GM12874 (cell line): Measurements from ENCODE around the gene FGF1.

Experiments
- TF ChIP-seq, protein P1 (sequence below): IDR thresholded peaks from 2 replicates; pipeline ENCODE4 v1.5.1; 2011; ENCODE audit warnings: low read depth, mild to moderate bottlenecking, control low read depth, low read length, moderate library complexity; ENCODE audit not compliant: insufficient read depth

FGF1 gene

DNA sequence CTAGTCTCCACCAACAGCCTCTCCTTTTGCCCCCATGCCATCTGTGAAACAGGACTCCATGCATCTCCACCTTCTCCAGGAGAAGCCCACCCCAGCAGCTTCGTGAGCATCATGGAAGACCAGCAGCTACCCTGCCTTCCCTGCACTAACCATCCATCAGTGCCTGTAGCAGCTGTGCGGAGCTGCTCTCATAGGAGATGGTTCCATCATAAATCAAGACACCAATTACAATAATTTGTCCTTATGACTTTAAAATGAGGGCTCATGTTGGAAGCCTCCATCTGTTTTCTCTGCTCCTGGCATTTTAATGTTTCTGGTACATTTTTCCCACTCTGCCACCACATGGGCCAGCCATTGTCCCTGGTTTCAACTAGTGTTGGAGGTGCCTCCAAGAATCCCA lies 69.9 kb downstream of the FGF1 start:
- TF ChIP-seq, protein P1, sequence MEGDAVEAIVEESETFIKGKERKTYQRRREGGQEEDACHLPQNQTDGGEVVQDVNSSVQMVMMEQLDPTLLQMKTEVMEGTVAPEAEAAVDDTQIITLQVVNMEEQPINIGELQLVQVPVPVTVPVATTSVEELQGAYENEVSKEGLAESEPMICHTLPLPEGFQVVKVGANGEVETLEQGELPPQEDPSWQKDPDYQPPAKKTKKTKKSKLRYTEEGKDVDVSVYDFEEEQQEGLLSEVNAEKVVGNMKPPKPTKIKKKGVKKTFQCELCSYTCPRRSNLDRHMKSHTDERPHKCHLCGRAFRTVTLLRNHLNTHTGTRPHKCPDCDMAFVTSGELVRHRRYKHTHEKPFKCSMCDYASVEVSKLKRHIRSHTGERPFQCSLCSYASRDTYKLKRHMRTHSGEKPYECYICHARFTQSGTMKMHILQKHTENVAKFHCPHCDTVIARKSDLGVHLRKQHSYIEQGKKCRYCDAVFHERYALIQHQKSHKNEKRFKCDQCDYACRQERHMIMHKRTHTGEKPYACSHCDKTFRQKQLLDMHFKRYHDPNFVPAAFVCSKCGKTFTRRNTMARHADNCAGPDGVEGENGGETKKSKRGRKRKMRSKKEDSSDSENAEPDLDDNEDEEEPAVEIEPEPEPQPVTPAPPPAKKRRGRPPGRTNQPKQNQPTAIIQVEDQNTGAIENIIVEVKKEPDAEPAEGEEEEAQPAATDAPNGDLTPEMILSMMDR: no peak

DNA sequence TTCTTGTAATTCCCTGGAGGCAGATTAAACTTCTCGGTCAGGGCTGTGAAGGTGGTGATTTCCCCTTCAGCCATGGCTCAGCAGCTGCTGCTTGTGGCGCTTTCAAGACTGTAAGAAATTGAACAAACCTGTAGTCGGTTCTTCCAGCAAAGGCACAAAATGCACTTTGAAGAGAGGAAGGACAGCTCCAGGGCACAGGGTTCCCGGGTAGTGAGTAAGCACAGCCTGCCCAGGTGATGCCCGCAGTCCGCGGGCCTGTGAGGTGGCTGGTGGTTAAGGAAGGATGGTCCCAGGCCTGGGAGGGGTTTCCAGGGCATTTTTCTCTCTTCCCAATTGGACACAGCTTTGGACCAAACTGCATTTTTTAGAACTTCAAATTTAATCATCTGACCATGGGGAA lies 71.8 kb downstream of the FGF1 start:
- TF ChIP-seq, protein P1: no peak

DNA sequence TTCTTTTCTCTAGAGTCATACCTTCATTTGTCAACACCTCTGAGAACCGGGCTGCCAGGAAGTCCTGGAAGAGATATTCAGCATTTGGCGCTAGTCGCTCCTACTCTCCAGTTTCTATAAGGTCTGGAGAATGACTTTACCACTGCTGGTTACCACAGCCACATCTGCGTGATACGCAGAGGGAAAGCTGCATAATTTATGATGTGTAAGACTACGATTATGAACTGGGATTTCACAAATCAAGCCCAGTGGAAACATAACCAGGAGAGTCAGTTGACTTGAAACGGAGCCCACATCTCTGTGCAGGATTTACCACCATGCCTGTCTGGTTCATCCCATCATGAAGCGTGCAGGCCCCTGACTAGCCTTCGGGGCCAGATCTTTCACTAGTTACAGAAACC lies 72.6 kb downstream of the FGF1 start:
- TF ChIP-seq, protein P1: no peak

DNA sequence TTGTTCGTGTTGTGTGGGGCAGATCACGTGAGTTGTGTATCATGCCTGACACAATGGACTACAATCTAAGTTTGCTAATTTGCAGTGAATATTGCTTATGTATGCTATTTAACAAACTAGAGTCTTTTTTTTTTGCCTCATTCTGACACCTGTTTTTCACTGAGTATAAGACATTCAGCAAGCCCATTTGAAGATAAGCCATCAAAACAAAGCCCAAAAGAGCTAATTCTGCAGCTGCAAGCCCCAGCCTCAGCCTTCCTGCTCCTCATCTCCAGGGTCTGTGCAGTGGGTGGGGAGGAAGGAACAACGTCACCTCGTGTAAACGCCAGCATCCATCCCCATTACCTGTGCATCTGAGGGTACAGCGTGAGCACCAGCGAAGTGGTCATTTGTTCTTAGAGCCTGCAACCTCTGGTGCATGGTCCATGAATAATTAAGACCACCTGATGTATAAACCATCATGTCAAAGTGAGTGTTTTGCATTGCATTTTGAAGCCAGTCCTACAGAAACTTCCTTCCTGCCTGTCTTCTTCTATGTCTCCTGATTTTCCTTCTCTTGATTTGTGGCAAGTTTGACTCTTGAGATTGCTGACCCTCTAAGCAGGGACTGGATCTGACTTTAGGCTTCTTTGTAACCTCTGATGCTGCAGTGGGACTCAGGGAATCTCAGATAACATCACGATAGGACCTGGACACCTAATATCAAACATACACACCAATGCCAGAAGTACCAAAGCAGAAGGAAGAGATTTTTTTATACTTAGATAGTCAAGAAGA lies 73.2 kb downstream of the FGF1 start:
- TF ChIP-seq, protein P1: no peak

DNA sequence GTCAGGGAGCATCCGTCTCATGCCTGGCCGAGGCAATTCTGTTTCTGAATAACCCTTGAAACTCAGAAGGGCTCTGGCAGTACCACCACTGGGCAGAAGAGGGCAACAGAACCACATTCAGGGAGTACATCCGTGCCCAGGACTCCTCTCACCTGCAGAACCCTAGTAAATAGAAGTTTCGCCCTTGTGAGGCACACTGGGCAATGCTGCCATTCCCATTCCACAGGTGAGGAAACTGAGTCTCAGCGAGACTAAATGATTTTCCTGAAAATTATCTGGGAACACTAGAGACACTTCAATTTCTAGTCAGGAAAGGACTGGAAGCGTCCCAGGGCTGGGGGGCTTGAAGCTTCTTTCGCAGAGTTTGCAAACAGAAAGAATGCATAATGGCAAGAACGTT lies 74.7 kb downstream of the FGF1 start:
- TF ChIP-seq, protein P1: peak; percentile 85

DNA sequence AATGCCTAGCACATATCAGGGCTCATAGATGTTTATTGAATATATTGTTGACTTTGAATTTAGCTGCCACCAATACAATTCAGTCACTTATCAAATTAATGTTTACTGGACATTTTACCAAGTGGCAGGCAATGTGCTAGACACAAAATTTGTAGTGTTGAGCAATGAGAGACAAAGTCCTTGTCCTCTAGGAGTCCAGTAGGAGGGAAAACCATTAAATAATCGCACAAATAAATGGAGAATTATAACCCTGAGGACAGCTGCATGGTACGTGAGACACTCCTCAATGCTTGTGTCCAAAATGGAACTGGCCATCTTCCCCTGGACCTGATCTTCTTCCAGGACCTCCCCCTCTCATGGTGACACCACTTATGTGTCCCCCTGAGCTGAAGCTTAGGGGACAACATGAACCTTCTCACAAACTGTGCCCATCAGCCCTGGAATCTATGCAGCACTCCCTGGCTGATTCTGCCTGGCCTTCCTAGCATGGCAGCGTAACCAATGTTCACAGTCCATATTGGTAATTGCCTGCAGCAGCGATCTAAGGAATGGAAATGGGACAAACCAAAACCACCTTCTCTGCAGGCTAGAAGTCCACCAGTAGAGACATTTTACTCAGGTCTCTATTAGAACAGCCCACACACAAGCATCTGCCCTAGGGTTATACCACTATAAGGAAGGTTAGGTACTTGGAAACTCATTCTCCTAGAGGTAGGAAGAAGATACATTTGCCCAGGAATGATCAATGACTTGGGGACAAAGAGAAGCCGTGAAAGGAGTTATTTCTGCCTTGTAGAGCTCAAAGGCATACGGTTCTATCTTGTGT lies 75.5 kb downstream of the FGF1 start:
- TF ChIP-seq, protein P1: no peak

DNA sequence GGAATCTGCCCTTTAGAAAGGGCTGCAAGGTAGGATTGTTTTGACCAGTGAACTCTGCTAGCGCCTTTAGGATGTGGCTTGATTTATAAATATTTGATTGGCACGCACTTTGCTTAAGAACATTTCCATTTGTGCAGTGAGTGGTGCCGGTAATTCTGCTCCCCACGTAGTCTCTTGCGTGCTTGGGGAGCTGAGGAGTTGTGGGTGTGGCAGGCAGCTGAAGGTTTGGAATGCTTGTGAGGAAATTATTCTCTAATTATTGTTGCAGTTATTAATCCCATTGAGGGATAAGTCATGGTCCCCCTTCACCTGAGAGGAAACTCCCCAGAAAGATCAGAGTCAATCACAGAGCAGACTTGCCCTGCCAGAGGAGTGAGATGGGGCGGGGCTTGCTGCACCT lies 76.7 kb downstream of the FGF1 start:
- TF ChIP-seq, protein P1: no peak
